H1 (cell line): ENCODE results near the gene BMERB1.

ENCODE experiments used
- CREB1 ChIP-seq: IDR thresholded peaks from 2 replicates; pipeline ENCODE4 v1.6.1; 2012; ENCODE audit warnings: inconsistent platforms
- POLR2A ChIP-seq, 2 experiments: IDR thresholded peaks; 1 replicate in 1 of 2; 2 replicates in 1 of 2; pipeline ENCODE4 v1.6.1; 2011; ENCODE audit warnings: low read depth in 2 of 2, low read length in 2 of 2, mild to moderate bottlenecking in 2 of 2; ENCODE audit errors: control extremely low read depth in 1 of 2
- POLR2AphosphoS5 ChIP-seq: IDR thresholded peaks from 2 replicates; pipeline ENCODE4 v1.6.1; 2011; ENCODE audit warnings: low read depth, low read length
- TEAD4 ChIP-seq: IDR thresholded peaks from 2 replicates; pipeline ENCODE4 v1.6.1; 2012; ENCODE audit warnings: low read depth, low read length, inconsistent platforms, mixed read lengths
- TF ChIP-seq, protein P1 (sequence below): IDR thresholded peaks from 2 replicates; pipeline ENCODE4 v1.6.1; 2011; ENCODE audit warnings: low read depth, mild to moderate bottlenecking, low read length; ENCODE audit not compliant: insufficient read depth

DNA sequence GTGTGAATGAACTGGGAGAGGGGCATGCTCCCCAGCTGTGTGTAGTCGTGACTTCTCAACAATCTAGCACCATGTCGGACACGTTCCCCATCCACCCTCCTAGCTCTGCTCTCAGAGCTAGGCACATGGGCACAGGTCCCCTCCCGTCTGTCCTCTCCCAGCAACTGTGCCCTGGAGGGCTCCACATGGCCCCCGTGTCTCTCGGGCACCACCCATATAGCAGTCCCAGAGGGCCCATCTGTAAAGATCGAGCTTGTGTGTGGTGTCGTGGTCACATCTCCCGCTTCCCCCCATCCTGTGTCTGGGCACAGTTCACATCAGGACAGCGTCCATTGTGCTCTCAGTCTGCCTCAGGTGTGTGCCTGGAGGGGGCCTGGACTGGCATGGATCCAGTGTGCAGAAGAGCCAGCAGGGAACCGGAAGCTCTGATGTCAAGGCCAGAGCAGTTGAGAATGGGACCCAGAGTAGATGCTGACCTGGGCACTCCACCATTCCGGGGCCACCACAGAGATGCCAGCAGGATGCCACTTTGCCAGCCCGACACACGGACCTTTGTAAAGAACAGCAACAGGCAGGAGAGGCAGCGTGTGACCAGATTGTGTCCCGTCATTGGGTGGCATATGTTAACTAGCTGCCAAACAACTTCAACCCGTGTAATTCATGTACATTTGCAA lies 152.9 kb downstream of the BMERB1 start:
- TF ChIP-seq CREB1: no peak
- TF ChIP-seq POLR2A (IDR thresholded peaks at IDR 0.05; ENCODE audit: control extremely low read depth in 1 of 2, low read depth in 2 of 2, low read length in 2 of 2): no peak
- TF ChIP-seq, protein P1, sequence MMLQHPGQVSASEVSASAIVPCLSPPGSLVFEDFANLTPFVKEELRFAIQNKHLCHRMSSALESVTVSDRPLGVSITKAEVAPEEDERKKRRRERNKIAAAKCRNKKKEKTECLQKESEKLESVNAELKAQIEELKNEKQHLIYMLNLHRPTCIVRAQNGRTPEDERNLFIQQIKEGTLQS: no peak
- no peak for TF ChIP-seq TEAD4
- TF ChIP-seq POLR2AphosphoS5: no peak
